ENCODE measurements around the gene ZNF577. TPM values are rescaled to one million over a fixed set of nuclear protein-coding genes. Genes with fewer than 3 reads are reported as not detected.

The ZNF577 gene
- polyA plus RNA-seq, 1 experiment, result 4.6 TPM

- no peak for DNase-seq (ENCODE audit: low read depth)
- POLR2A ChIA-PET, result no interaction called here
- CTCF ChIA-PET, result no interaction called here
- H3K36me3 ChIP-seq (ENCODE audit: control insufficient read depth, insufficient read depth, low read length), result no peaks in the 10 kb centered on the region
- TF ChIP-seq CTCF (IDR thresholded peaks at IDR 0.05; ENCODE audit: insufficient read depth, low read depth, low read length), result no peak
- no peaks in the 10 kb centered on the region for H3K27me3 ChIP-seq (ENCODE audit: control insufficient read depth, insufficient read depth, low read length)
- no peak overlapping the region for H3K4me3 ChIP-seq (ENCODE audit: low read depth, low read length)
These were observed 65.8 kb downstream of the ZNF577 start for GRCh38 chr19:51821921-51822320.

GRCh38 chr19:51821456-51821855 is 66.3 kb downstream of the ZNF577 start:
- no peak for TF ChIP-seq CTCF (IDR thresholded peaks at IDR 0.05; ENCODE audit: insufficient read depth, low read depth, low read length)
- ChIA-PET POLR2A (no interaction called here), CTCF (no interaction called here)
- no peak overlapping the region for H3K4me3 ChIP-seq (ENCODE audit: low read depth, low read length)
- no peaks in the 10 kb centered on the region for H3K36me3 ChIP-seq (ENCODE audit: control insufficient read depth, insufficient read depth, low read length)
- no peak for DNase-seq (ENCODE audit: low read depth)
- H3K27me3 ChIP-seq (ENCODE audit: control insufficient read depth, insufficient read depth, low read length), result no peaks in the 10 kb centered on the region

Other genes with a start within 250 kb of the ZNF577 start
- not detected in 2 replicates for gene SIGLEC14, start 241.1 kb downstream of the ZNF577 start, polyA plus RNA-seq (2011; rRNA removed)
- gene SPACA6, start 194.6 kb downstream of the ZNF577 start, polyA plus RNA-seq (2011; rRNA removed), result 6.4 and 8.5 TPM in 2 replicates
- not detected in 2 replicates for gene HAS1, start 164.0 kb downstream of the ZNF577 start, polyA plus RNA-seq (2011; rRNA removed)
- not detected in 2 replicates for gene FPR1, start 136.1 kb downstream of the ZNF577 start, polyA plus RNA-seq (2011; rRNA removed)
- not detected in 2 replicates for gene FPR2, start 126.8 kb downstream of the ZNF577 start, polyA plus RNA-seq (2011; rRNA removed)
- not detected in 2 replicates for gene FPR3, start 92.8 kb downstream of the ZNF577 start, polyA plus RNA-seq (2011; rRNA removed)
- gene ZNF649, start 17.1 kb upstream of the ZNF577 start, polyA plus RNA-seq (2011; rRNA removed), result 2.5 and 4.5 TPM in 2 replicates
- 5.1 and 6.6 TPM in 2 replicates for gene ZNF613, start 39.5 kb upstream of the ZNF577 start, polyA plus RNA-seq (2011; rRNA removed)
- 5.5 and 8.0 TPM in 2 replicates for gene ZNF350, start 98.9 kb upstream of the ZNF577 start, polyA plus RNA-seq (2011; rRNA removed)
- 3.8 and 6.2 TPM in 2 replicates for gene ZNF615, start 120.3 kb upstream of the ZNF577 start, polyA plus RNA-seq (2011; rRNA removed)
- 4.3 and 5.9 TPM in 2 replicates for gene ZNF614, start 140.4 kb upstream of the ZNF577 start, polyA plus RNA-seq (2011; rRNA removed)
- 1.9 and 4.4 TPM in 2 replicates for gene ZNF432, start 160.9 kb upstream of the ZNF577 start, polyA plus RNA-seq (2011; rRNA removed)
- 4.8 and 6.7 TPM in 2 replicates for gene ZNF841, start 207.8 kb upstream of the ZNF577 start, polyA plus RNA-seq (2011; rRNA removed)